GM18519 (cell line): ENCODE results near the gene LMX1B.

Experiments
- ATAC-seq: cut with Tn5 transposase; IDR thresholded peaks from one replicate; pipeline ENCODE4 v1.9.1; 2021; ENCODE audit warnings: mild to moderate bottlenecking, moderate library complexity; ENCODE audit not compliant: unreplicated experiment, low FRiP score

LMX1B gene

GRCh38 chr9:126692759-126693427, 79.2 kb downstream of the LMX1B start:
- ATAC-seq = no peak

- ATAC-seq = no peak
Observed at GRCh38 chr9:126693428-126693944, 79.8 kb downstream of the LMX1B start.

GRCh38 chr9:126694206-126695081, 80.7 kb downstream of the LMX1B start:
- ATAC-seq = no peak

- ATAC-seq = no peak
Observed at GRCh38 chr9:126695186-126695585, 81.5 kb downstream of the LMX1B start.

GRCh38 chr9:126695701-126696400, 82.1 kb downstream of the LMX1B start:
- ATAC-seq = no peak

- no peak for ATAC-seq
Observed at GRCh38 chr9:126696401-126697145, 82.8 kb downstream of the LMX1B start.

GRCh38 chr9:126697330-126697729, 83.6 kb downstream of the LMX1B start:
- no peak for ATAC-seq

GRCh38 chr9:126698251-126698650, 84.5 kb downstream of the LMX1B start:
- ATAC-seq = no peak

- ATAC-seq = no peak
Observed at GRCh38 chr9:126698756-126699155, 85.0 kb downstream of the LMX1B start.

- no peak for ATAC-seq
Observed at GRCh38 chr9:126699401-126699881, 85.7 kb downstream of the LMX1B start.

GRCh38 chr9:126700296-126700695, 86.6 kb downstream of the LMX1B start:
- no peak for ATAC-seq

GRCh38 chr9:126700903-126701812, 87.4 kb downstream of the LMX1B start:
- ATAC-seq = no peak

GRCh38 chr9:126701813-126702140, 88.0 kb downstream of the LMX1B start:
- no peak for ATAC-seq

- no peak for ATAC-seq
Observed at GRCh38 chr9:126702151-126703001, 88.6 kb downstream of the LMX1B start.

GRCh38 chr9:126703002-126703865, 89.5 kb downstream of the LMX1B start:
- no peak for ATAC-seq

- ATAC-seq = no peak
Observed at GRCh38 chr9:126703866-126704156, 90.1 kb downstream of the LMX1B start.

GRCh38 chr9:126704157-126704891, 90.6 kb downstream of the LMX1B start:
- ATAC-seq = no peak
